KOPT-K1 (cell line): ENCODE measurements around the gene ARHGAP26.

ENCODE experiments used
- H3K27ac ChIP-seq: fragments of 200-600 bp; sonication (generic); 2 replicates; pipeline ENCODE4 v1.5.1; 2016; ENCODE audit warnings: antibody characterized with exemption, mild to moderate bottlenecking, low read depth, low read length; ENCODE audit not compliant: poor library complexity, severe bottlenecking
- H3K36me3 ChIP-seq: fragments of 200-600 bp; sonication (generic); 2 replicates; pipeline ENCODE4 v1.5.1; 2017; ENCODE audit warnings: antibody characterized with exemption, mild to moderate bottlenecking, low read length, moderate library complexity; ENCODE audit not compliant: insufficient read depth
- H3K9me3 ChIP-seq: fragments of 200-600 bp; sonication (generic); 2 replicates; pipeline ENCODE4 v1.5.1; 2017; ENCODE audit warnings: antibody characterized with exemption, low read length, mild to moderate bottlenecking; ENCODE audit not compliant: insufficient read depth, poor library complexity, severe bottlenecking

ARHGAP26 gene

DNA sequence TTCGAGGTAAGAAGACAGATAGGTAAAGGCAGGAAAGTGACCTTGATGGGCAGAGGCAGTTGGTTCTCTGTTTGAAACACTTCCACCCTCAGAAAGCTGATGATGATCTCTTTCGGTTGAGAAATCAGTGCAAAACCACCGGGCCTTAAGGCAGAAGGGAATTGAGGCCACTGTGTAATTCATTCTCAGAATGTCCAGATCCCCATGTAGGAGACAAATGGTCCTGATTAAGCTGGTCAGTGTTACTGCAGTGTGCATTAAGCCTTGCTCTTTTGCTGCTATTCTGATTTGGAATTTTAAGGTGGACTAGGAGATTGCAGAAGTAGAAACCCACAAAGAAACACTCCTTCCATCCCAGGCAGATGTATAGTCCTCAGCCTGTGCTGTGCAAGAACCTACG is 255.2 kb downstream of the ARHGAP26 start:
- Histone ChIP-seq H3K9me3 (no peaks in the 10 kb centered on the region), H3K27ac (no peak overlapping the region), H3K36me3 (no peaks in the 10 kb centered on the region)

DNA sequence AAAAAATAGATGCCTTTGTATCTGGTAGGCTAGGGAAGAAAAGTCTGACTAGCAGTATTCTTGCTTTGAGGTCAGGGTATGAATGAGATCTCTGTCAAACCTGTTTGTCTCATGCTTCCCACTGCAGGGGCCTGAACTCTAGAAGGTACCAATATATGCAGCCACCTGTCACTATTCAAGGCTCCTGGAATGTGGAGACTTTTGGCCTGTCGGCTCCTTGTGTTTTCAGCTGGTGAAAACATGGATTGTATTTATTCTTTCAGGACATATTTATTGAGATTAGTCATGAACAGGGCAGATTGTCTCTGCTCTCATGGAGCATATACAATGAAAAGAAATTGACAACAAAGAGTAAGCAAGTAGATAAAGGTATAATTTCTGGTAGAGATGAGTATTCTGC is 255.8 kb downstream of the ARHGAP26 start:
- no peak overlapping the region for H3K27ac ChIP-seq
- no peaks in the 10 kb centered on the region for H3K9me3 ChIP-seq
- no peaks in the 10 kb centered on the region for H3K36me3 ChIP-seq

DNA sequence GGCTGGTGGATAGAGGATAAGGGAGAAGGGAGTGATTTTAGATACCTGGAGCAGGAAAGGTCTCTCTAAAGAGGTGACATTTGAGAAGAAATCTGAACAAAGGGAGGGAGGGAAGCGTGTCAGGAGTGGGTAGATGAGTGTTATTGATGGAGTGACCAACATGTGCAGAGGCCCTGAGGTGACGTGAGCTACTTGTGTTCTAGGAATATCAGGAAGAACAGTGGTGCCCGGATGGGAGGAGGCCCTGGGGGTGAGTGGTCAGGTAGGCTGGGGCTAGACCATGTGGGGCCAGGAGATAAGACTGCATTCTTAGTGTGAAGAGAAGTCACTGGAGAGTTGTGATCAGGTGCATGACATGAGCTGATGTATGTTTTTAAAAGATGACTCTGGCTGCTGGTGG is 256.2 kb downstream of the ARHGAP26 start:
- Histone ChIP-seq H3K9me3 (no peaks in the 10 kb centered on the region), H3K36me3 (no peaks in the 10 kb centered on the region), H3K27ac (no peak overlapping the region)

DNA sequence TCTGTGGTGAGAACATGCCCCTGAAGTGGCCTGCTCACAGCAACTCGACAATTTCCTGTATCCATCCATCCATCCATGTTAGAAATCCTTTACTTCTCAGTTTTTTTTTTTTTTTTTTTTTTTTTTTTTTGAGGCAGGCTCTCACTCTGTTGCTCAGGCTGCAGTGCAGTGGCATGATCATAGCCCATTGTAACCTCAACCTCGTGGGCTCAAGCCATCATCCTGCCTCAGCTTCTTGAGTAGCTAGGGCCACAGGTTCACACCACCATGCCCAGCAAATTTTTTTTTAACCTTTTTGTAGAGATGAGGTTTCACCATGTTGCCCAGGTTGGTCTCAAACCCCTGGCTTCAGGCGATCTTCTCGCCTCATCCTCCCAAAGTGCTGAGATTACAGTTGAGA is 259.1 kb downstream of the ARHGAP26 start:
- no peaks in the 10 kb centered on the region for H3K9me3 ChIP-seq
- H3K36me3 ChIP-seq, result no peaks in the 10 kb centered on the region
- H3K27ac ChIP-seq, result no peak overlapping the region

DNA sequence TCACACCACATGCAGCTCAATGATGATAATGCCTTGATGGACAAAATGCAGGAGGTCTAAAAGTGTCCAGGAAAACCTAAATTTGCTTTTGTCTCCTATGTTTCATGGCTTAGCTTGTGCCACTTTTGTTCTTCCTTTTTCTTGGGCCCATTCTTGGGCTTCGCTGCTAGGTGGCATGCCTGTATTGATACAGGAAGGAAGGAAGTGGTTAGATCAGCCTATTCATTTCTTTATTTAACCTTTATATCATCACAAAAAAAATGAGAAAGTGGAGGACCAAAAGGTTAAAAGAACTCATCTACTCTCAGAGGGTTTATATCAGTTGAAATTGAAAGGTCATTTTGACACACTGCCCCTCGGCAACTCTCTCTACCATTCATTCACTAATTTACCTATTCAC is 260.2 kb downstream of the ARHGAP26 start:
- no peak overlapping the region for H3K27ac ChIP-seq
- H3K9me3 ChIP-seq, result no peaks in the 10 kb centered on the region
- H3K36me3 ChIP-seq, result no peaks in the 10 kb centered on the region

DNA sequence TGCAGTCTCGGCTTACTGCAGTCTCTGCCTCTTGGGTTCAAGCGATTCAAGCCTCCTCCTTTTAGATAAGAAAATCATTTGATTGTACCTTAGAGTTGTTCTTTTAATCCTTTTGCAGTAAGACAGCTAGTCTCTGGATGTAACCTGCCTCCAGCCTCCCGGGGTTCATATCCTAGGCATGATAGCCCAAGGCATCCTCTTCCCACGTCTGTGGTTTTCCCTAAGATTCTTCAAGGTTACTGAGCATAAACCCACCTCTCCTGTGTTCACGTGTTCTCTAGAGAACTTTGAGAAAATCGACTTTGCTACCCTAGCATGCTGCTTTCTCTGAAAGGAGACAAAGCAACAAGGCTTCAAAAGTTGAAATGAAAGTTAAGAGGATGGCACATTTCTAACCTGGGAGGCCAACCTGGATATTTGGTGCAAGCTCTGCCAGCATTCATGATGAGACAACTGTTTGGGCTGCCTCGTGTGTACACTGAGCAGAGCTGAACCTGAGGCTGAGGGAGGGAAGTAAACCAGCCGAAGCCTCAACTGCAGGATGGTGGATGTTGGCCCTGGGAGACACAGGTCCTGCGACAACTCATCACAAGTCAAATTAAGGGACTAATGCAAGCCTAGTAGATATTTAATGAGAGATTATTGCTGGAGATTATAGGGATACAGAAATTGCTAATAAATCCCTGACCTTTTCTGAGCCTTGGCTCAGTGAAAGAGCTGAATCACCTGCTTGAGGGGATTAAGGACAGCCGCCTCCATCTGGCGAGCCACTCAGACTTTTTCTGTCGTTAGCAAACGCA is 261.8 kb downstream of the ARHGAP26 start:
- no peaks in the 10 kb centered on the region for H3K36me3 ChIP-seq
- no peaks in the 10 kb centered on the region for H3K9me3 ChIP-seq
- H3K27ac ChIP-seq, result no peak overlapping the region

DNA sequence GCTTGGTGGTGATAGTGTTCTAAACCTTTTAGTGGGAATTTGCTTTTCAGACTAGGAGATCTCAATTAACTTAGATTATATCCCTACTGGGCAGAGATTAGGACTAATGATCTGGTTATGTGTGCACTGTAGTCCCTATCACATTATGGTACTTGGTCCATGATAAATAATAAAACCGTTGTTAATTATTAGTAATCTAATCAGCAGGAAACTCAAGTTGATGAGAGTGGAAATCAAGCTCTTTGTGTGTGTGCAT is 262.3 kb downstream of the ARHGAP26 start:
- no peaks in the 10 kb centered on the region for H3K9me3 ChIP-seq
- no peak overlapping the region for H3K27ac ChIP-seq
- H3K36me3 ChIP-seq, result no peaks in the 10 kb centered on the region

DNA sequence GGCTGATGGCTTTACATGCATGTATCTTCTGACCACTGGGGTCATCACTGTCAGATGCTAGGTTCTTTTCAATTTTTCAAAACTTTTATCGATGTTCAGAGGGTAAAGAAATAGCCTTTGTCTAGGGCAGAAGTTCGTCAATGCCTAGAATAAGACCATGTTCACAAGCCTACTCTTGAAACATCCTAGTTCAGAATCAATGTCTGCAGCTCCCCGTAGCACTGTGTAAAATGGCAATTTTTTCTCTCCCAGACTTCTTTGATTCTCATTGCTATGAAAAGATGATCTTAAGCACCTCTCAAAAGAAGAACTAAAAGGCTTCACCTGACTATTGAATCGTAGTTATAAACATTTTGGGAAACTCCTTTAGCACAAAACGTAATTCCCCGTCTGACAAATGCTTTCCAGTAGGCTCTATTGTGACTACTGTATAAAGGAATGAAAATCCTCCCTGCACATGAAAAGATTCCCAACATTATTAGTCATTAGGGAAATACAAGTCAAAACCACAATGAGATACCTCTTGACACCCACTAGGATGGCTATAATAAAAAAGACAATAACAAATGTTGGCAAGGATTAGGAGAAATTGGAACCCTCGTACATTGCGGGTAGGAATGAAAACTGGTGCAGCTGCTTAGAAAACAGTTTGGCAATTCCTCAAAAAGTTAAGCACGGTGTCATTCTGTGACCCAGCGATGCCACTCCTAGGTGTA is 263.5 kb downstream of the ARHGAP26 start:
- Histone ChIP-seq H3K9me3 (no peaks in the 10 kb centered on the region), H3K27ac (no peak overlapping the region), H3K36me3 (no peaks in the 10 kb centered on the region)

DNA sequence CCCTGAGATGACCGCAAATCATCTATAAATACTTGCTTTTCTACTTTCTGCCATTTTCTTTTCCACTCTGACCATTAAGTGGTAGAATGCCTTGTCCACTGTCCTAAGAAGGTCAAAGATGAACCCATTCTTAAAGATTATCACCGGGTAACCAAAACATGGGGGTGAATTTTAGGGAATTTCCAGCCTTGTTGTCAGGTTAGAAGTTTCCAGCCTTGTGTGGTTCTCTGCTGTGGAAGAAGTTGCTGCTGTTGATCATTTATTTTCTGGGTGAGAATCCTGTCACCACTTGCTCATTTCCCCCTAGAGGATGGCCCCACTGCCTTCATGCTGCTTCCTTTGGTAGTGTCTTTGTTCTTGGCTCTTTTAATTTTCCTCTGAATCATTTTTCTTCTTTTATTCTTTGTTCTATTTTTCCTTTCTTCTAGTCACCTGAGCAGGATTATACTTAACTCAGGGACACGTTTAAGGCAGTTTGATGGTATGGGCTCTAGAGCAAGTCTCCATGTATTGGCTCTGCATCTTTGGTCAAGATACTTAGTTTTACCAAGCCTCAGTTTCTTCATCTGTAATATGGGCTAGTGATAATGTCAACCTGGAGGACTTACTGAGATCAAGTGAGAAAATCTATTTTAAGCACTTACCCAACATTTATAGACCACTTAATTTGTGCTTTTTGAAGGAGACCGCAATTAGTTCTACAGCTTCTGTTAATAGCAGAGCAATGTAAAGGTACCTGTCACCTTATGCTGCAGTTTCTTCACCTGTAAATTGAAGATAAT is 266.2 kb downstream of the ARHGAP26 start:
- Histone ChIP-seq H3K36me3 (no peaks in the 10 kb centered on the region), H3K9me3 (no peaks in the 10 kb centered on the region), H3K27ac (no peak overlapping the region)

DNA sequence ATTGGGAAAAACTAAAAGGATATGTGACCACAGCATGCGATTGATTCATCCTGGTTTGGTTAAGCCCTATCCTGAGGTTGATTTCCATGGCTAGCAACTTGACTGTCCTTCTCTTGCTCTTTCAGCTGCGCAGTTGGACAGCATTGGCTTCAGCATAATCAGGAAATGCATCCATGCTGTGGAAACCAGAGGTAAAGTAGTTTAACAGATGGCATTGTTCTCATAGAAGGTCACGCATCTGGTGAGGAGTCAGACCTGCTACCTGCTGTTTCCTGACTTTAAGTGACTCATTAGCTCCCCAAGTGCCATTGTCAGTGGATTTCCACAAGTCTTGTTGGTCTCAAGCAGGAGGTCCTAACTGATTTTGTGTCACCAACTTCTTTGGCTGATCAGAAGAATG is 266.9 kb downstream of the ARHGAP26 start:
- H3K9me3 ChIP-seq, result no peaks in the 10 kb centered on the region
- H3K27ac ChIP-seq, result no peak overlapping the region
- H3K36me3 ChIP-seq, result peaks cover 5% of the 10 kb centered on the region; the same call in 1 of the 2 replicates

DNA sequence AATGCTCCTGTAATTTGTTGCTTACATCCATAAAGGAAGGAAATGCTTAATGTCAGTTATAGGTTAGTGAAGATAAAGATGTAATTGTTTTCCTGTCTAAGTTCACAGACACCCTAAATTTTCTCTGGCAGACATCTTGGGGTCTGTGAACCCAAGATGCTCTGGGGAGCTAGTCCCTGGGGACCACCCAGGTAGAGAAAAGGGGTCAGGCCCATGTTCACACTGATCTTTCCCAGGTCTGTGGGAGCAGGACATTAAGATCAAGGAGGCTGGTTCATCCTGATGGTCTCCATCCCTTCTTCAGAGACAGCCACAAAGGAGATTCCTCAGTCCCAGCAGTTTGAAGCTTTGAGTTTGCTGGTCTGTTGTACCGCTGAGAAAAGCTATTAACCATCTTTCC is 267.5 kb downstream of the ARHGAP26 start:
- no peaks in the 10 kb centered on the region for H3K9me3 ChIP-seq
- no peak overlapping the region for H3K27ac ChIP-seq
- peaks cover 11% of the 10 kb centered on the region for H3K36me3 ChIP-seq

DNA sequence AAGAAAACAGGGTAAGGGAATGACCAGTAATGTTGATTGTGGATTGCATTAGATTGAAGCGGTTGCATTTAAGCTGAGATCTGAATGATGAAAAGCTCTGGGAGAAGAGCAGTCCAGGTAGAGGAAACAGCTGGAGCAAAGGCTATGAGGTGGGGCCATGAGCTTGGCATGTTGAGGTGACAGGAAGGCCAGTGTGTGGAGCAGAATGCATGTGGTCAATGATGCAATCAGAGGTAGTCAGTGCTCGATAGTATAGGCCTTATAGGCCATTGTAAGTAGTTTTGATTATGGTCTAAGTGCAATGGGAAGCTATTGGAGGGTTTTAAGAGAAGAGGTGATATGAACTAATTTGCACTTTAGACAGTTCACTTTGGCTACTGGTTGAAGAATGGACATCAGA is 270.4 kb downstream of the ARHGAP26 start:
- no peak overlapping the region for H3K27ac ChIP-seq
- H3K36me3 ChIP-seq, result peaks cover 20% of the 10 kb centered on the region
- H3K9me3 ChIP-seq, result no peaks in the 10 kb centered on the region

DNA sequence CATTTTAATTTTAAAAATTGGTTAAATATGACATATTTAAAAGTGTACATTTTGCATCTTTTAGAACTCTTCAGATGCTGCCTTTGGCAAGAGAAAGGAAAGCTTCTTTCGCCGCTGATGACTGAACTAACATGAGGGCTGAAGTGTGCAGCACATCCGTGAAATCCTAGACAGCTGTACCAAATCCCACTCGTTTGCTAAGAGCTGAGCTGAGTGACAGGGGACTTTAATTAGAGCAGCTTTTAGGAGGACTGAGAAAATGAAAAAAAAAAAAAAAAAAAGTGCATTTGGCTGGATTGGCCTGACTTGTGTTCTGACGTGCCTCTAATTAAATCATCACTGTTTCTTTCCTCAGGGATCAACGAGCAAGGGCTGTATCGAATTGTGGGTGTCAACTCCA is 271.3 kb downstream of the ARHGAP26 start:
- no peak overlapping the region for H3K27ac ChIP-seq
- H3K36me3 ChIP-seq, result peaks cover 20% of the 10 kb centered on the region
- no peaks in the 10 kb centered on the region for H3K9me3 ChIP-seq

DNA sequence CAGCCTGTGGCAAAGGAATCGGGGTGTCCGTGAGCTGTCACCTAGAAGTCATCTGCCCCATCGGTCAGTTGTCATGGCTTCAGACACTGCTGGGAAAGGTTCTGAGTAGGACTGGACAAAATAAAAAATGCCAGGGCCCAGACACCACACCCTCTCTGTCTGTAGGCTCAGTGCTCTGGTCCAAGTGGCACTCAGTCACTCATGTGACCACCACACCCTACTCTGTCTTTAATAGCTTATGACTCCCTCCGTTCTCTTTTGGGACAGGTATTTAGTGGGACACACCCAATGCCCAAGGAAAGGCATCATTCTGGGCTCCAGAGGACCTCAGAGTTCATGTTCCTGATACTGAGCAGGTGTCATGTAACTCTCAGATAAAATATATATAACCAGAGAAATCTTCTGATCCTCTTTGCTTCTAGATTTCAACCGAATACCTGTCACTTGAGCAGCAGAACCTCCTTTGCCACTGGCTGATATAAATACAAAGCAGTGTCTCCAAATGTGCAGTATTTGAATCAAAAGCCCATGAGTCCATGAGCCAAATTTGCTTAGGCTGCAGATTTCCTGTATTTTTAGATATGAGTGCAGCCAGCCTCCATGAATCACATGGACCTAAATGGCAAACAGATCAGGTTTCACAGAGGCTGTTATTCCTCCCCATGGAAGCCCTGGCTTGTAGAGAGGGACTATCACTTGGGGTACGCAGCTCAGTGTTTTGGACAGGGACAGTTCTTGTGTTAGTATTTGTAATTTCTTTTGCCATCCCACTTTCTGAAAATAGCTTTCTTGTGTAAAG is 272.0 kb downstream of the ARHGAP26 start:
- peaks cover 20% of the 10 kb centered on the region for H3K36me3 ChIP-seq

DNA sequence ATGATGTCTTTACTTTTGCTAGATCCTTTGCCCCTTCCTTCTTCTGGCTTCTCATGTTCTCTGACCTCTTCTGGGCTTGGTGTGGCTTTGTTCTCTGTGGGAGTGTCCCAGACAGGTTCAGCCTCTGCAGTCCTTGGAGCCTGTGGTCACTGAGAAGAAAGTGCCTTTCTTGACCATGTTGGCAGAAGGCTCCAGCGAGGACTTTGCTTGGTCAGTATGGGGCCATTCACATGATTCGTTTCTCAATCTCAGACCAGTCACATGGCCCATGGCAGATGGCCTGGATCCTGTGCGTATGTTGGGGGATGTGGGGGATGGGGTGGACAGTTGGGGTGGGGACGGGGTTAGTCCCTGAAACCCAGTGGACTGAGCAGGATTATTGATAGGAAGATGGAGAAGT is 274.1 kb downstream of the ARHGAP26 start:
- no peak overlapping the region for H3K27ac ChIP-seq
- H3K36me3 ChIP-seq, result peaks cover 20% of the 10 kb centered on the region
- H3K9me3 ChIP-seq, result no peaks in the 10 kb centered on the region

More for the DNA sequence above, 272.0 kb downstream of the ARHGAP26 start:
- H3K27ac ChIP-seq, result no peak overlapping the region
- no peaks in the 10 kb centered on the region for H3K9me3 ChIP-seq
